Vagina (tissue), 2 donors: ENCODE measurements around the gene RFT1. TPM values are rescaled to one million over a fixed set of nuclear protein-coding genes. Genes with fewer than 3 reads are reported as not detected.

Source experiments
- DNase-seq, 2 donors: peaks; one replicate each; pipeline ENCODE4 v3.0.0-alpha.2; 2017; ENCODE audit errors: extremely low spot score in 2 of 2
- H3K27ac ChIP-seq: fragments of 200-600 bp; sonication (generic); one replicate; pipeline ENCODE4 v1.5.1; 2019
- H3K27me3 ChIP-seq: fragments of 200-600 bp; sonication (generic); one replicate; pipeline ENCODE4 v1.5.1; 2019
- H3K36me3 ChIP-seq, 2 donors: fragments of 200-600 bp; sonication (generic); one replicate each; pipeline ENCODE4 v1.5.1; 2017 to 2019
- H3K4me1 ChIP-seq: fragments of 200-600 bp; sonication (generic); one replicate; pipeline ENCODE4 v1.5.1; 2019
- H3K4me3 ChIP-seq, 2 donors: fragments of 200-600 bp; sonication (generic); 1 replicate in 1 of 2; 2 replicates in 1 of 2; pipeline ENCODE4 v1.5.1; 2016 to 2019
- H3K9me3 ChIP-seq: fragments of 200-600 bp; sonication (generic); one replicate; pipeline ENCODE4 v1.5.1; 2019
- POLR2A ChIP-seq, 2 donors: fragments of 450-650 bp; IDR thresholded peaks; one replicate each; pipeline ENCODE4 v1.6.1; 2017; ENCODE audit warnings: antibody characterized with exemption in 2 of 2, mild to moderate bottlenecking in 2 of 2, moderate library complexity in 2 of 2
- POLR2AphosphoS5 ChIP-seq, 2 donors: sonication (generic); formaldehyde crosslinking; IDR thresholded peaks; one replicate each; pipeline ENCODE4 v1.9.0; 2017; ENCODE audit warnings: antibody characterized with exemption in 2 of 2, mild to moderate bottlenecking in 2 of 2, low read depth in 1 of 2; ENCODE audit not compliant: insufficient read depth in 1 of 2
- intact Hi-C: fragments of 100-400 bp; cut with DNase I; formaldehyde crosslinking; loops from one replicate; pipeline ENCODE4 v1.15.1; 2023
- total RNA-seq: library from RNA; depleted of rRNA; stranded (reverse); fragments of >200 nt; gene quantifications from one replicate; pipeline ENCODE4 v1.2.3, GENCODE V29; 2016
- TF ChIP-seq, protein P1 (sequence below), 3 experiments: fragments of 450-650 bp in 2 of 3; fragments of 200-600 bp in 1 of 3; sonication (generic) in 1 of 3; IDR thresholded peaks; one replicate each; pipeline ENCODE4 v1.5.1; 2017 to 2019; ENCODE audit warnings: antibody characterized with exemption in 3 of 3, mild to moderate bottlenecking in 2 of 3, moderate library complexity in 2 of 3

RFT1 gene
- total RNA-seq, 1 donor from 2014 or later = 13.8 TPM

GRCh38 chr3:53132347-53132746 lies 2.1 kb upstream of the RFT1 start:
- Histone ChIP-seq H3K4me1 (peaks cover 28% of the 10 kb centered on the region), H3K9me3 (no peaks in the 10 kb centered on the region), H3K36me3 (no peaks in the 10 kb centered on the region), H3K27me3 (no peaks in the 10 kb centered on the region), H3K4me3 (no peak overlapping the region), H3K27ac (no peak overlapping the region)
- intact Hi-C loops = no loop called here
- no peak for DNase-seq
- TF ChIP-seq POLR2A (IDR thresholded peaks at IDR 0.05) (no peak), POLR2AphosphoS5 (IDR thresholded peaks at IDR 0.05; ENCODE audit: insufficient read depth in 1 of 2, low read depth in 1 of 2) (no peak)
- TF ChIP-seq, protein P1, sequence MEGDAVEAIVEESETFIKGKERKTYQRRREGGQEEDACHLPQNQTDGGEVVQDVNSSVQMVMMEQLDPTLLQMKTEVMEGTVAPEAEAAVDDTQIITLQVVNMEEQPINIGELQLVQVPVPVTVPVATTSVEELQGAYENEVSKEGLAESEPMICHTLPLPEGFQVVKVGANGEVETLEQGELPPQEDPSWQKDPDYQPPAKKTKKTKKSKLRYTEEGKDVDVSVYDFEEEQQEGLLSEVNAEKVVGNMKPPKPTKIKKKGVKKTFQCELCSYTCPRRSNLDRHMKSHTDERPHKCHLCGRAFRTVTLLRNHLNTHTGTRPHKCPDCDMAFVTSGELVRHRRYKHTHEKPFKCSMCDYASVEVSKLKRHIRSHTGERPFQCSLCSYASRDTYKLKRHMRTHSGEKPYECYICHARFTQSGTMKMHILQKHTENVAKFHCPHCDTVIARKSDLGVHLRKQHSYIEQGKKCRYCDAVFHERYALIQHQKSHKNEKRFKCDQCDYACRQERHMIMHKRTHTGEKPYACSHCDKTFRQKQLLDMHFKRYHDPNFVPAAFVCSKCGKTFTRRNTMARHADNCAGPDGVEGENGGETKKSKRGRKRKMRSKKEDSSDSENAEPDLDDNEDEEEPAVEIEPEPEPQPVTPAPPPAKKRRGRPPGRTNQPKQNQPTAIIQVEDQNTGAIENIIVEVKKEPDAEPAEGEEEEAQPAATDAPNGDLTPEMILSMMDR (IDR thresholded peaks at IDR 0.05) = no peak

- DNase-seq = no peak
- TF ChIP-seq POLR2A (IDR thresholded peaks at IDR 0.05) = no peak
- no peak for TF ChIP-seq POLR2AphosphoS5 (IDR thresholded peaks at IDR 0.05; ENCODE audit: insufficient read depth in 1 of 2, low read depth in 1 of 2)
- TF ChIP-seq, protein P1 (IDR thresholded peaks at IDR 0.05) = no peak
- H3K9me3 ChIP-seq = no peaks in the 10 kb centered on the region
- peak overlapping the region; percentile 68 for H3K27ac ChIP-seq
- intact Hi-C loops = no loop called here
- peak overlapping the region in 1 of 2 donors; percentile 84 for H3K4me3 ChIP-seq
- peaks cover 28% of the 10 kb centered on the region for H3K4me1 ChIP-seq
- no peaks in the 10 kb centered on the region for H3K27me3 ChIP-seq
- no peaks in the 10 kb centered on the region for H3K36me3 ChIP-seq
Measured at GRCh38 chr3:53131096-53131495, 861 bp upstream of the RFT1 start.

GRCh38 chr3:53129344-53129743 lies 891 bp downstream of the RFT1 start:
- no peak overlapping the region for H3K27ac ChIP-seq
- DNase-seq = no peak
- no peaks in the 10 kb centered on the region for H3K9me3 ChIP-seq
- H3K4me3 ChIP-seq = peak overlapping the region; percentile 83 to 84
- peaks cover 28% of the 10 kb centered on the region for H3K4me1 ChIP-seq
- H3K27me3 ChIP-seq = no peaks in the 10 kb centered on the region
- peaks cover 0 to 13% of the 10 kb centered on the region in 2 donors for H3K36me3 ChIP-seq
- TF ChIP-seq, protein P1 (IDR thresholded peaks at IDR 0.05) = no peak
- TF ChIP-seq POLR2A (IDR thresholded peaks at IDR 0.05) = no peak
- no peak for TF ChIP-seq POLR2AphosphoS5 (IDR thresholded peaks at IDR 0.05; ENCODE audit: insufficient read depth in 1 of 2, low read depth in 1 of 2)
- intact Hi-C loops = no loop called here

DNA sequence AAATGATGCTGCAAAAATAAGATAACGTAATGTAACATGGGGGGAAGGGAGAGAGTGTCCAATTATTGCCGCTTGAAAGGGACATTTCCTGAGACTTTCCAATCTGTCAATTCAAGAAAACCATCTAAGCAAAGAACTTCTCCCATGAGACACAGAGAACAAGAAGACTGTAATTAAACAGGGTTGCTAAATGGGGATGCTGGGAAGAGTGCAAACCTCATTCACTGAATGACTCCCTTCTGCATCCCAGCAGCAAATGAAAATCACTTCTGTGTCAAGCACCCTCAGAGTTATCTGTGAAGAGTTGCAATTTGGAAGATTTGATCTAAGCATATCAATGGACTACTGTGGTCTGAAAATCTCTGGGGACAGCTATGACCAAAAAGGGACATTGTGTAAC lies 3.6 kb downstream of the RFT1 start:
- Histone ChIP-seq H3K4me3 (no peak overlapping the region), H3K9me3 (no peaks in the 10 kb centered on the region), H3K4me1 (peaks cover 27% of the 10 kb centered on the region), H3K27me3 (no peaks in the 10 kb centered on the region), H3K36me3 (peaks cover 0 to 39% of the 10 kb centered on the region in 2 donors), H3K27ac (no peak overlapping the region)
- TF ChIP-seq, protein P1 (IDR thresholded peaks at IDR 0.05) = no peak
- TF ChIP-seq POLR2AphosphoS5 (IDR thresholded peaks at IDR 0.05; ENCODE audit: insufficient read depth in 1 of 2, low read depth in 1 of 2) (no peak), POLR2A (IDR thresholded peaks at IDR 0.05) (no peak)
- intact Hi-C loops = no loop called here
- DNase-seq = no peak

GRCh38 chr3:53123953-53124352 lies 6.3 kb downstream of the RFT1 start:
- no peak for TF ChIP-seq POLR2A (IDR thresholded peaks at IDR 0.05)
- no peak for TF ChIP-seq POLR2AphosphoS5 (IDR thresholded peaks at IDR 0.05; ENCODE audit: insufficient read depth in 1 of 2, low read depth in 1 of 2)
- TF ChIP-seq, protein P1 (IDR thresholded peaks at IDR 0.05) = no peak
- Histone ChIP-seq H3K36me3 (peaks cover 0 to 65% of the 10 kb centered on the region in 2 donors), H3K4me1 (peaks cover 8% of the 10 kb centered on the region), H3K27me3 (no peaks in the 10 kb centered on the region), H3K9me3 (no peaks in the 10 kb centered on the region), H3K27ac (no peak overlapping the region), H3K4me3 (no peak overlapping the region)
- DNase-seq = no peak
- intact Hi-C loops = no loop called here
